Middle frontal gyrus (tissue), 1 donor: ENCODE data around the gene LIAS.
A peak's percentile ranks its signal among the peaks of the same experiment; 100 is the strongest.
"Not testable (repeated sequence)": the region's sequence is repeated elsewhere in the genome, so short reads cannot be mapped to it uniquely, and the experiment has no call there.

Source experiments
- DNase-seq: peaks from one replicate; pipeline ENCODE4 v3.0.0-alpha.2; 2015; ENCODE audit warnings: low spot score; ENCODE audit errors: extremely low spot score

LIAS gene

DNA sequence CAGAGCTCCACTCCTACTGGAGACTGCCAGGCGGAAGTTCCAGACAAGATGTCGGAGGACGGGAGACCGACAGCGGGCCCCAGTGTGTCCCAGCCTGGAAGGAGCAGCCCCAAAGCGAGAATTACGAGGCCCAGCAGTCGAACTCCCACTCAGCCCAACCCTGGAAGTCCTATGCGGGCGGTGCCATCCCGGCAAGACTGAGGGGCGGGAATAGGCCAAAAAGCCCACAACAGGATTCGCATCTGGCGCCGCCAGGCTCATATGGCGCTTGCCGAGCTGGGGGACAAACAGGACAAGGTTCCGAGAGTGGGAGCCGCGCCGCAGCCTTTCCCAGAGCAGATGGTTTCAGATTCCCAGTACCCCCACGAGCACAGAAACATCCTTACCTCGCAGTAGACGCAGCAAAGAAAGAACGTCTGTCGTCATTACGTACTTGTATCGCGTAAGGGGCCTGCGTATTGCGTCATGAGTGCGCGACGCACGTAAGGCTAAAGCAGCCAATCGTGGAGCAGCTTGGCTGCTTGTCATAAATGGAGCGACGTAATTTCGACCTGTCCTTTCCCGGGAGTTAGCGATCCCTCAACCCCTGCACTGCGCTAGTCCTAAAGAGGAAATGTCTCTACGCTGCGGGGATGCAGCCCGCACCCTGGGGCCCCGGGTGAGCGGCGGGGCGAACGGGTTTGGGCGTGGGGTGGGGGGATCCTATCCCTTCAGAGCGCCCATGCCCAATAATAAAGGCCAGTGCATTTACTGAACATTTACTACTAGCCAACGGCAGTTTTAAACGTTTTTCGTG lies at the start of gene LIAS, which contains the start of gene RPL9:
TSS of gene LIAS (plus strand) at position 552 of the 796 bp plus-strand sequence. CDS start at position 614, 62 bp downstream.
TSS of gene RPL9 (minus strand) at position 418 of the 796 bp plus-strand sequence. CDS start 483 bp downstream, outside the sequence.
- DNase-seq, result peak; percentile 94

- DNase-seq, result no peak
These were observed 48.4 kb upstream of the LIAS start for GRCh38 chr4:39410415-39410814.

- not testable (repeated sequence) for DNase-seq
These were observed 47.3 kb upstream of the LIAS start for GRCh38 chr4:39411561-39411960.

- DNase-seq, result no peak
These were observed 43.1 kb upstream of the LIAS start for GRCh38 chr4:39415678-39416283.

- DNase-seq, result no peak
These were observed 36.6 kb upstream of the LIAS start for GRCh38 chr4:39422247-39422646.

DNA sequence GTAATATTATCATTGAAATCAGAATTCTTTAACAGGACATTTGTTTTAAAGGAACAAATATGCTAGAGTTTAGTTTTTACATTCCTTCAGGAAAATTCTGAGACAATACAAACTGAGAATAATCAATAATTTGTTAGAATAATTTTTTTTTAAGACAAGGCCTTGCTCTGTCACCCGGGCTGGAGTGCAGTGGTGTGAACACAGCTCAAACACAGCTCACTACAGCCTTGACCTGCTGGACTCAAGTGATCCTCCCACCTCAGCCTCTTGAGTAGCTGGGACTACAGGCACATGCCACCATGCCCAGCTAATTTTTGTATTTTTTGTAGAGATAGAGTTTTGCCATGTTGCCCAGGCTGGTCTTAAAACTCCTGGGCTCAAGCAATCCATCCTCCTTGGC lies 33.6 kb upstream of the LIAS start:
- DNase-seq, result not testable (repeated sequence)

- DNase-seq, result no peak
These were observed 32.1 kb upstream of the LIAS start for GRCh38 chr4:39426728-39427127.

GRCh38 chr4:39427520-39428114 lies 31.2 kb upstream of the LIAS start:
- DNase-seq, result no peak

GRCh38 chr4:39429476-39430334 lies 29.2 kb upstream of the LIAS start:
- no peak for DNase-seq

- no peak for DNase-seq
These were observed 24.9 kb upstream of the LIAS start for GRCh38 chr4:39433878-39434492.

- DNase-seq, result no peak
These were observed 22.9 kb upstream of the LIAS start for GRCh38 chr4:39435659-39436563.

DNA sequence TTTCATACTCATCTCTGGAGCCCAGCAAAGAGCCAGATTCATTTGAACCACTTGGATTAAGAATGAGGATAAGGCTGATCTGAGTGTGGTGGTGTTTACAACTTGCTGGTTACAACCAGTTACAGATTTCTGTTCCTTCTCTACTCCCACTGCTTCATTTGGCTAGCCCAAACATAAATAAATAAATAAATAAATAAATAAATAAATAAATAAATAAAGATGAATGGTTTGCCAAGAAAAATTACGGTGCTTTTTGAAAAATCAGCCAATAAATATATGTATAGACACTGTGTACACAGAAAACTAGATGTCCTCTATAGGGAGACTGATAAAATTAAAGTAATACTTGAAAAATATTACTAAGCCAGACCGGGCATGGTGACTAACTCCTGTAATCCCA lies 17.3 kb upstream of the LIAS start:
- DNase-seq, result no peak

- no peak for DNase-seq
These were observed 15.9 kb upstream of the LIAS start for GRCh38 chr4:39442998-39443397.

DNA sequence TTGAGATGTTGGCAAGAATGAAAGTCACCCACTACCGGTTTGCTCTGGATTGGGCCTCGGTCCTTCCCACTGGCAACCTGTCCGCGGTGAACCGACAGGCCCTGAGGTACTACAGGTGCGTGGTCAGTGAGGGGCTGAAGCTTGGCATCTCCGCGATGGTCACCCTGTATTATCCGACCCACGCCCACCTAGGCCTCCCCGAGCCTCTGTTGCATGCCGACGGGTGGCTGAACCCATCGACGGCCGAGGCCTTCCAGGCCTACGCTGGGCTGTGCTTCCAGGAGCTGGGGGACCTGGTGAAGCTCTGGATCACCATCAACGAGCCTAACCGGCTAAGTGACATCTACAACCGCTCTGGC lies 12.4 kb upstream of the LIAS start:
- no peak for DNase-seq

GRCh38 chr4:39446842-39447573 lies 11.8 kb upstream of the LIAS start:
- DNase-seq, result no peak

- DNase-seq, result no peak
These were observed 8.2 kb upstream of the LIAS start for GRCh38 chr4:39450618-39451017.

- no peak for DNase-seq
These were observed 7.3 kb upstream of the LIAS start for GRCh38 chr4:39451423-39452023.

DNA sequence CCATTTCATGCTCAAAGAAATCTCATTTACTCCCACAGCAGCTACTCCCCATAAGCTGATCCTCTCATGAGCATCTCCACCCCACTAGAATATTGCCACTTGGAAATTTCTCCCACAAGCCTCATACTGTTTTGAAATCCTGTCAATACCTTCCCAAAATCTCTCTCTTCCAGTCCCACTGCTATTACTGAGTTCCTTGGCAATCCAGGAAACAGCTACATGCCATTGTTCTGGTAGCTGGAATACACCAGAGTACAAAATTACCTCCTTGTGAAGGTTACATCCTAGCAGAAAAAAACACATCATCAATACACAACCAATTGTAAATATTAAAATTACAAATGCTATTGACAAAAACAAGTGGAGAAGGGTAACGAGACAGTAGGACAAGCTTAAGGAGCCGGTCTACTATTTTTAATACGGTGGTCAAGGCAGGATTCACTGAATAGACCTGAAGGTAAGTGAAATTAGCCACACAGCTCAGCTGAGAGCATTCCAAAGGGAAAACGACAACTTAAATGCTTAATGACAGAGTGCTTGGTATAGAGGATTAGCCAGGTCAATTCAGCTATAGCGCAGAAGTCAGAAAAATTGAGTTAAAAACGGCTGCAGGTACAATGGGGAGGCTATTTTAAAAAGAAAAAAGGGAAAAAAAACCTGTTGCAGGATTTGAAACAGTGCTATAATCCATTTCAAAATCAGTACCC lies 6.5 kb upstream of the LIAS start:
- no peak for DNase-seq
